ENCODE measurements around the gene CD300E. TPM values are rescaled to one million over a fixed set of nuclear protein-coding genes. Genes with fewer than 3 reads are reported as not detected.

The CD300E gene
- total and polyA plus RNA-seq, 2 of the 13 experiments (the other 11 are each of a cell fraction or from before 2014, with no cell fraction given) = not detected

DNA sequence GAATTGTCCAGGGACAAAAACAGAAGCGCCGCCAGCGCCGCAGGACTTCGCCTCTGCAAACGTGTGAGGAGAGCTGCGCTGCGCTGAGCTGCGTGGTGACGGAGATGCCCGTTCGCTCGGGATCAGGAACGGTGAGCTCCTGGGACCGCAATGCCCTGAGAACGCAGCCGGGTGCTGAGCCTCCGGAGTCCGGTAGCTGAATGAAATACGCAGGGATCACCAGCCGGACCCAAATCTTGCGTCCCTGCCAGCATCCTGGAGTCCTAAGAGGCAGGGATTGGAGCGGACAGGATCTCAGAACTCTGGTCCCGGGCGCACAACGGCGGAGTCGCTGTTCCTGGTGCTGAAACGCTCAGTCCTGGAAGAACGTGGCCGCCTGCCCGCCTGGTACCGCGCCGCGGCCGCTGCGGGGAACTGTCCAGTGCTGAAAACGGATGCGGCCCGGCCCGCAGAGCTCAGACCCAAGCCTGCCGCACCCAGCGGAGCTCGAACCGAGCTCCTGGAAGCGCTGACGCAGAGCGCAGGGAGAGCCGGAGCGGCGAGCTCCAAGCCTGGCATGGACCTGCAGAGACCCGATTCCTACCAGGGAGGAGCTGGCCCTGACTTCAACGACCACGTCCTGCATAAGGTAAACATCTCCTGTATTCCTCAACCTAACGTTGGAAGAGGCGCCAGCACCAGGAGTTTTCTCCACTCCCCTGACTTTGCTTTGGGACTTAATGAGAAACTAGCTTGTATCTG, 47.7 kb upstream of the CD300E start (continued):
- TF ChIP-seq, protein P1, sequence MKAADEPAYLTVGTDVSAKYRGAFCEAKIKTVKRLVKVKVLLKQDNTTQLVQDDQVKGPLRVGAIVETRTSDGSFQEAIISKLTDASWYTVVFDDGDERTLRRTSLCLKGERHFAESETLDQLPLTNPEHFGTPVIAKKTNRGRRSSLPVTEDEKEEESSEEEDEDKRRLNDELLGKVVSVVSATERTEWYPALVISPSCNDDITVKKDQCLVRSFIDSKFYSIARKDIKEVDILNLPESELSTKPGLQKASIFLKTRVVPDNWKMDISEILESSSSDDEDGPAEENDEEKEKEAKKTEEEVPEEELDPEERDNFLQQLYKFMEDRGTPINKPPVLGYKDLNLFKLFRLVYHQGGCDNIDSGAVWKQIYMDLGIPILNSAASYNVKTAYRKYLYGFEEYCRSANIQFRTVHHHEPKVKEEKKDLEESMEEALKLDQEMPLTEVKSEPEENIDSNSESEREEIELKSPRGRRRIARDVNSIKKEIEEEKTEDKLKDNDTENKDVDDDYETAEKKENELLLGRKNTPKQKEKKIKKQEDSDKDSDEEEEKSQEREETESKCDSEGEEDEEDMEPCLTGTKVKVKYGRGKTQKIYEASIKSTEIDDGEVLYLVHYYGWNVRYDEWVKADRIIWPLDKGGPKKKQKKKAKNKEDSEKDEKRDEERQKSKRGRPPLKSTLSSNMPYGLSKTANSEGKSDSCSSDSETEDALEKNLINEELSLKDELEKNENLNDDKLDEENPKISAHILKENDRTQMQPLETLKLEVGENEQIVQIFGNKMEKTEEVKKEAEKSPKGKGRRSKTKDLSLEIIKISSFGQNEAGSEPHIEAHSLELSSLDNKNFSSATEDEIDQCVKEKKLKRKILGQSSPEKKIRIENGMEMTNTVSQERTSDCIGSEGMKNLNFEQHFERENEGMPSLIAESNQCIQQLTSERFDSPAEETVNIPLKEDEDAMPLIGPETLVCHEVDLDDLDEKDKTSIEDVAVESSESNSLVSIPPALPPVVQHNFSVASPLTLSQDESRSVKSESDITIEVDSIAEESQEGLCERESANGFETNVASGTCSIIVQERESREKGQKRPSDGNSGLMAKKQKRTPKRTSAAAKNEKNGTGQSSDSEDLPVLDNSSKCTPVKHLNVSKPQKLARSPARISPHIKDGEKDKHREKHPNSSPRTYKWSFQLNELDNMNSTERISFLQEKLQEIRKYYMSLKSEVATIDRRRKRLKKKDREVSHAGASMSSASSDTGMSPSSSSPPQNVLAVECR (CRISPR knock-in tag; IDR thresholded peaks at IDR 0.05; ENCODE audit: borderline replicate concordance) = peak; percentile 100
- TF ChIP-seq KDM5A (IDR thresholded peaks at IDR 0.05; ENCODE audit: borderline replicate concordance, low read length) = no peak
- TF ChIP-seq TBX2 (CRISPR knock-in tag; IDR thresholded peaks at IDR 0.05; ENCODE audit: borderline replicate concordance) = peak; percentile 99
- TF ChIP-seq, protein P2, sequence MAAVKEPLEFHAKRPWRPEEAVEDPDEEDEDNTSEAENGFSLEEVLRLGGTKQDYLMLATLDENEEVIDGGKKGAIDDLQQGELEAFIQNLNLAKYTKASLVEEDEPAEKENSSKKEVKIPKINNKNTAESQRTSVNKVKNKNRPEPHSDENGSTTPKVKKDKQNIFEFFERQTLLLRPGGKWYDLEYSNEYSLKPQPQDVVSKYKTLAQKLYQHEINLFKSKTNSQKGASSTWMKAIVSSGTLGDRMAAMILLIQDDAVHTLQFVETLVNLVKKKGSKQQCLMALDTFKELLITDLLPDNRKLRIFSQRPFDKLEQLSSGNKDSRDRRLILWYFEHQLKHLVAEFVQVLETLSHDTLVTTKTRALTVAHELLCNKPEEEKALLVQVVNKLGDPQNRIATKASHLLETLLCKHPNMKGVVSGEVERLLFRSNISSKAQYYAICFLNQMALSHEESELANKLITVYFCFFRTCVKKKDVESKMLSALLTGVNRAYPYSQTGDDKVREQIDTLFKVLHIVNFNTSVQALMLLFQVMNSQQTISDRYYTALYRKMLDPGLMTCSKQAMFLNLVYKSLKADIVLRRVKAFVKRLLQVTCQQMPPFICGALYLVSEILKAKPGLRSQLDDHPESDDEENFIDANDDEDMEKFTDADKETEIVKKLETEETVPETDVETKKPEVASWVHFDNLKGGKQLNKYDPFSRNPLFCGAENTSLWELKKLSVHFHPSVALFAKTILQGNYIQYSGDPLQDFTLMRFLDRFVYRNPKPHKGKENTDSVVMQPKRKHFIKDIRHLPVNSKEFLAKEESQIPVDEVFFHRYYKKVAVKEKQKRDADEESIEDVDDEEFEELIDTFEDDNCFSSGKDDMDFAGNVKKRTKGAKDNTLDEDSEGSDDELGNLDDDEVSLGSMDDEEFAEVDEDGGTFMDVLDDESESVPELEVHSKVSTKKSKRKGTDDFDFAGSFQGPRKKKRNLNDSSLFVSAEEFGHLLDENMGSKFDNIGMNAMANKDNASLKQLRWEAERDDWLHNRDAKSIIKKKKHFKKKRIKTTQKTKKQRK (IDR thresholded peaks at IDR 0.05; ENCODE audit: low read length) = no peak
- TF ChIP-seq ZNF782 (CRISPR knock-in tag; IDR thresholded peaks at IDR 0.05; ENCODE audit: borderline replicate concordance) = peak; percentile 100
- TF ChIP-seq TEAD2 (CRISPR knock-in tag; IDR thresholded peaks at IDR 0.05) = peak; percentile 100
- TF ChIP-seq ZNF878 (CRISPR knock-in tag; IDR thresholded peaks at IDR 0.05) = peak; percentile 100
- peak; percentile 100 for TF ChIP-seq ZNF724P (CRISPR knock-in tag; IDR thresholded peaks at IDR 0.05; ENCODE audit: borderline replicate concordance)
- peak; percentile 100 for TF ChIP-seq NFKB2 (CRISPR knock-in tag; IDR thresholded peaks at IDR 0.05; ENCODE audit: borderline replicate concordance)
- TF ChIP-seq ZBTB42 (CRISPR knock-in tag; IDR thresholded peaks at IDR 0.05) = peak; percentile 99
- TF ChIP-seq, protein P3, sequence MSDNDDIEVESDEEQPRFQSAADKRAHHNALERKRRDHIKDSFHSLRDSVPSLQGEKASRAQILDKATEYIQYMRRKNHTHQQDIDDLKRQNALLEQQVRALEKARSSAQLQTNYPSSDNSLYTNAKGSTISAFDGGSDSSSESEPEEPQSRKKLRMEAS (IDR thresholded peaks at IDR 0.05) = peak; percentile 95
- peak; percentile 71 for TF ChIP-seq NR2C2 (CRISPR knock-in tag; IDR thresholded peaks at IDR 0.05; ENCODE audit: borderline replicate concordance)
- peak; percentile 100 for TF ChIP-seq SP140L (CRISPR knock-in tag; IDR thresholded peaks at IDR 0.05; ENCODE audit: borderline replicate concordance)
- TF ChIP-seq, protein P4, sequence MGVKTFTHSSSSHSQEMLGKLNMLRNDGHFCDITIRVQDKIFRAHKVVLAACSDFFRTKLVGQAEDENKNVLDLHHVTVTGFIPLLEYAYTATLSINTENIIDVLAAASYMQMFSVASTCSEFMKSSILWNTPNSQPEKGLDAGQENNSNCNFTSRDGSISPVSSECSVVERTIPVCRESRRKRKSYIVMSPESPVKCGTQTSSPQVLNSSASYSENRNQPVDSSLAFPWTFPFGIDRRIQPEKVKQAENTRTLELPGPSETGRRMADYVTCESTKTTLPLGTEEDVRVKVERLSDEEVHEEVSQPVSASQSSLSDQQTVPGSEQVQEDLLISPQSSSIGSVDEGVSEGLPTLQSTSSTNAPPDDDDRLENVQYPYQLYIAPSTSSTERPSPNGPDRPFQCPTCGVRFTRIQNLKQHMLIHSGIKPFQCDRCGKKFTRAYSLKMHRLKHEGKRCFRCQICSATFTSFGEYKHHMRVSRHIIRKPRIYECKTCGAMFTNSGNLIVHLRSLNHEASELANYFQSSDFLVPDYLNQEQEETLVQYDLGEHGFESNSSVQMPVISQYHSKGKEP (CRISPR knock-in tag; IDR thresholded peaks at IDR 0.05) = peak; percentile 100
- TF ChIP-seq MEIS1 (CRISPR knock-in tag; IDR thresholded peaks at IDR 0.05; ENCODE audit: borderline replicate concordance) = peak; percentile 100
- peak; percentile 100 for TF ChIP-seq ZNF225 (CRISPR knock-in tag; IDR thresholded peaks at IDR 0.05)
- TF ChIP-seq ZNF34 (CRISPR knock-in tag; IDR thresholded peaks at IDR 0.05; ENCODE audit: borderline replicate concordance) = peak; percentile 95; the same call in 1 of the 2 replicates
- TF ChIP-seq ZC3H13 (CRISPR knock-in tag; IDR thresholded peaks at IDR 0.05) = peak; percentile 99

Measured in HepG2 (cell line).